Liver (tissue), 9 donors: Measurements from ENCODE around the gene RUNX1. TPM values are rescaled to one million over a fixed set of nuclear protein-coding genes. Genes with fewer than 3 reads are reported as not detected.

ENCODE experiments used
- DNase-seq: peaks from one replicate; pipeline ENCODE4 v3.0.0-alpha.2; 2017; ENCODE audit warnings: low spot score
- H3K27ac ChIP-seq, 2 donors: one replicate each; pipeline ENCODE4 v1.7.0; 2013; ENCODE audit warnings: inconsistent platforms in 2 of 2, low read length in 2 of 2, control low read depth in 1 of 2, low read depth in 1 of 2, mild to moderate bottlenecking in 1 of 2
- H3K27me3 ChIP-seq, 4 donors: one replicate each; pipeline versions ENCODE4 v1.6.1 to v1.7.0; 2013; ENCODE audit warnings: low read length in 3 of 4, inconsistent platforms in 1 of 4, mild to moderate bottlenecking in 1 of 4, moderate library complexity in 1 of 4; ENCODE audit not compliant: control insufficient read depth in 4 of 4, insufficient read depth in 4 of 4
- H3K36me3 ChIP-seq, 4 donors: one replicate each; pipeline versions ENCODE4 v1.6.1 to v1.7.0; 2013; ENCODE audit warnings: low read length in 3 of 4, mild to moderate bottlenecking in 3 of 4, low read depth in 1 of 4, moderate library complexity in 1 of 4; ENCODE audit not compliant: control insufficient read depth in 4 of 4, insufficient read depth in 3 of 4
- H3K4me1 ChIP-seq, 4 donors: one replicate each; pipeline versions ENCODE4 v1.6.1 to v1.7.0; 2013; ENCODE audit warnings: low read length in 3 of 4, mild to moderate bottlenecking in 3 of 4, moderate library complexity in 1 of 4; ENCODE audit not compliant: control insufficient read depth in 4 of 4, insufficient read depth in 4 of 4
- H3K4me3 ChIP-seq, 3 donors: one replicate each; pipeline versions ENCODE4 v1.6.1 to v1.7.0; 2013; ENCODE audit warnings: low read length in 3 of 3, control low read depth in 1 of 3, low read depth in 1 of 3, mild to moderate bottlenecking in 1 of 3
- H3K9ac ChIP-seq, 2 donors: one replicate each; pipeline ENCODE4 v1.7.0; 2013; ENCODE audit warnings: low read length in 2 of 2, mild to moderate bottlenecking in 2 of 2, moderate library complexity in 2 of 2, control low read depth in 1 of 2, low read depth in 1 of 2
- H3K9me3 ChIP-seq, 4 donors: one replicate each; pipeline versions ENCODE4 v1.6.1 to v1.7.0; 2013; ENCODE audit warnings: low read length in 3 of 4; ENCODE audit not compliant: control insufficient read depth in 4 of 4
- EGR1 ChIP-seq, 2 donors: IDR thresholded peaks; 2 replicates each; pipeline ENCODE4 v1.6.1; 2016 to 2018; ENCODE audit warnings: antibody characterized with exemption in 2 of 2, low read depth in 2 of 2
- FOXA1 ChIP-seq: IDR thresholded peaks from 2 replicates; pipeline ENCODE4 v1.6.1; 2016; ENCODE audit warnings: antibody characterized with exemption
- FOXA2 ChIP-seq: IDR thresholded peaks from 2 replicates; pipeline ENCODE4 v1.6.1; 2016; ENCODE audit warnings: antibody characterized with exemption
- GABPA ChIP-seq, 2 donors: IDR thresholded peaks in 1 of 2; conservative IDR thresholded peaks in 1 of 2; 2 replicates each; pipeline ENCODE4 v1.6.1; 2016; ENCODE audit warnings: antibody characterized with exemption in 2 of 2, mild to moderate bottlenecking in 1 of 2, moderate library complexity in 1 of 2
- HNF4A ChIP-seq, 2 donors: conservative IDR thresholded peaks; 2 replicates each; pipeline ENCODE4 v1.6.1; 2016; ENCODE audit warnings: antibody characterized with exemption in 2 of 2, mild to moderate bottlenecking in 2 of 2
- HNF4G ChIP-seq: IDR thresholded peaks from 2 replicates; pipeline ENCODE4 v1.6.1; 2016; ENCODE audit warnings: antibody characterized with exemption
- JUND ChIP-seq, 2 donors: IDR thresholded peaks; 2 replicates each; pipeline ENCODE4 v1.6.1; 2016; ENCODE audit warnings: antibody characterized with exemption in 2 of 2
- NR2F2 ChIP-seq: IDR thresholded peaks from 2 replicates; pipeline ENCODE4 v1.6.1; 2016; ENCODE audit warnings: antibody characterized with exemption
- RXRA ChIP-seq, 2 donors: IDR thresholded peaks; 2 replicates each; pipeline ENCODE4 v1.6.1; 2017 to 2018; ENCODE audit warnings: antibody characterized with exemption in 2 of 2, mild to moderate bottlenecking in 1 of 2
- SP1 ChIP-seq: IDR thresholded peaks from 2 replicates; pipeline ENCODE4 v1.6.1; 2018; ENCODE audit warnings: antibody characterized with exemption, mild to moderate bottlenecking
- TAF1 ChIP-seq: conservative IDR thresholded peaks from 2 replicates; pipeline ENCODE4 v1.6.1; 2016; ENCODE audit warnings: antibody characterized with exemption, mild to moderate bottlenecking
- YY1 ChIP-seq: IDR thresholded peaks from 2 replicates; pipeline ENCODE4 v1.6.1; 2016; ENCODE audit warnings: antibody characterized with exemption, mild to moderate bottlenecking
- WGBS: extraction: QIAGEN DNeasy Blood & Tissue Kit; methylation state at CpG from one replicate; pipeline ENCODE4 v1.1.7; 2013; 5-methylcytosine and 5-hydroxymethylcytosine counted together
- polyA plus RNA-seq, 2 donors: library from polyadenylated mRNA; stranded (reverse) in 1 of 2; unstranded in 1 of 2; fragments of 200-250 nt in 1 of 2; fragments of >200 nt in 1 of 2; fragmentation: Nextera tagmentation in 1 of 2; extraction: Ambion mirVana in 1 of 2; gene quantifications; one replicate each; pipeline versions ENCODE4 v1.2.1 to v1.2.3, GENCODE V29; 2013 to 2015
- total RNA-seq, 2 donors: library from RNA; depleted of rRNA; stranded (reverse); fragments of >200 nt; gene quantifications; one replicate each; pipeline ENCODE4 v1.2.3, GENCODE V29; 2014
- TF ChIP-seq, protein P1 (sequence below): IDR thresholded peaks from 2 replicates; pipeline ENCODE4 v1.6.1; 2016; ENCODE audit warnings: antibody characterized with exemption
- TF ChIP-seq, protein P2 (sequence below): fragments of 150-350 bp; IDR thresholded peaks from 2 replicates; pipeline ENCODE4 v1.5.1; 2017; ENCODE audit warnings: improper control_type of control experiment, low read depth, low read length; ENCODE audit not compliant: missing input control
- TF ChIP-seq, protein P3 (sequence below): IDR thresholded peaks from 2 replicates; pipeline ENCODE4 v1.6.1; 2016; ENCODE audit warnings: antibody characterized with exemption
- TF ChIP-seq, protein P4 (sequence below): IDR thresholded peaks from 2 replicates; pipeline ENCODE4 v1.6.1; 2016; ENCODE audit warnings: antibody characterized with exemption
- donor health status: healthy.
- donor health status: healthy.
- donor health status: healthy.
- donor health status: healthy.
- donor health status: healthy.

Gene RUNX1
- total and polyA plus RNA-seq, 4 donors: 0.98 to 7.2 (median 3.1) TPM

DNA sequence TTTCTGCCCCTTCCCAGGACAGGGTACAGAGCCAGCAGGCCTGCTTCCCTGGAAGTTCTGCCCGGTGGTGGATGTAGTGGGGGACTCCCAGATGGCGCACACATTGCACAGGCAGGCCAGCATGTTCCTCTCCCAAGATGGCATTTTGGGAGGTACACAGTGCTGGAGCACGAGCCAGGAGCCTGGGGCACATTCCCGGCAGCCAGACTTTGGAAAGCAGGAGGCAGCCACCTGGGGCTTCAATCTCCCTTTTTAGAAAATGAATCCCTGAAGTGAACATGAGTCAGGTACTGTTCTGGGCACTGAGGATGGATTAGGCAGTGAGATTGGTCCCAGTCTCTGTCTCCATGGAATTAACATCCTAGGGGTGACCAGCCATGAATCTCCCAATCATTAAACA, 56.9 kb downstream of the RUNX1 start:
- no peak for TF ChIP-seq FOXA2
- TF ChIP-seq GABPA (IDR thresholded peaks at IDR 0.05 in 1 of 2, conservative IDR thresholded peaks at IDR 0.05 in 1 of 2): no peak
- TF ChIP-seq YY1: no peak
- TF ChIP-seq, protein P1, sequence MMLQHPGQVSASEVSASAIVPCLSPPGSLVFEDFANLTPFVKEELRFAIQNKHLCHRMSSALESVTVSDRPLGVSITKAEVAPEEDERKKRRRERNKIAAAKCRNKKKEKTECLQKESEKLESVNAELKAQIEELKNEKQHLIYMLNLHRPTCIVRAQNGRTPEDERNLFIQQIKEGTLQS: no peak
- TF ChIP-seq, protein P2, sequence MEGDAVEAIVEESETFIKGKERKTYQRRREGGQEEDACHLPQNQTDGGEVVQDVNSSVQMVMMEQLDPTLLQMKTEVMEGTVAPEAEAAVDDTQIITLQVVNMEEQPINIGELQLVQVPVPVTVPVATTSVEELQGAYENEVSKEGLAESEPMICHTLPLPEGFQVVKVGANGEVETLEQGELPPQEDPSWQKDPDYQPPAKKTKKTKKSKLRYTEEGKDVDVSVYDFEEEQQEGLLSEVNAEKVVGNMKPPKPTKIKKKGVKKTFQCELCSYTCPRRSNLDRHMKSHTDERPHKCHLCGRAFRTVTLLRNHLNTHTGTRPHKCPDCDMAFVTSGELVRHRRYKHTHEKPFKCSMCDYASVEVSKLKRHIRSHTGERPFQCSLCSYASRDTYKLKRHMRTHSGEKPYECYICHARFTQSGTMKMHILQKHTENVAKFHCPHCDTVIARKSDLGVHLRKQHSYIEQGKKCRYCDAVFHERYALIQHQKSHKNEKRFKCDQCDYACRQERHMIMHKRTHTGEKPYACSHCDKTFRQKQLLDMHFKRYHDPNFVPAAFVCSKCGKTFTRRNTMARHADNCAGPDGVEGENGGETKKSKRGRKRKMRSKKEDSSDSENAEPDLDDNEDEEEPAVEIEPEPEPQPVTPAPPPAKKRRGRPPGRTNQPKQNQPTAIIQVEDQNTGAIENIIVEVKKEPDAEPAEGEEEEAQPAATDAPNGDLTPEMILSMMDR: no peak
- TF ChIP-seq HNF4G: no peak
- no peak for TF ChIP-seq EGR1 (IDR thresholded peaks at IDR 0.05; ENCODE audit: low read depth in 2 of 2)
- WGBS: 95% methylated on average over 4 of the region's 4 CpGs
- H3K27me3 ChIP-seq: no peaks in the 10 kb centered on the region
- no peak overlapping the region for H3K27ac ChIP-seq
- no peak overlapping the region for H3K4me3 ChIP-seq
- H3K4me1 ChIP-seq: no peaks in the 10 kb centered on the region
- no peak overlapping the region for H3K9ac ChIP-seq
- no peaks in the 10 kb centered on the region for H3K9me3 ChIP-seq
- no peak for DNase-seq
- H3K36me3 ChIP-seq: no peaks in the 10 kb centered on the region

DNA sequence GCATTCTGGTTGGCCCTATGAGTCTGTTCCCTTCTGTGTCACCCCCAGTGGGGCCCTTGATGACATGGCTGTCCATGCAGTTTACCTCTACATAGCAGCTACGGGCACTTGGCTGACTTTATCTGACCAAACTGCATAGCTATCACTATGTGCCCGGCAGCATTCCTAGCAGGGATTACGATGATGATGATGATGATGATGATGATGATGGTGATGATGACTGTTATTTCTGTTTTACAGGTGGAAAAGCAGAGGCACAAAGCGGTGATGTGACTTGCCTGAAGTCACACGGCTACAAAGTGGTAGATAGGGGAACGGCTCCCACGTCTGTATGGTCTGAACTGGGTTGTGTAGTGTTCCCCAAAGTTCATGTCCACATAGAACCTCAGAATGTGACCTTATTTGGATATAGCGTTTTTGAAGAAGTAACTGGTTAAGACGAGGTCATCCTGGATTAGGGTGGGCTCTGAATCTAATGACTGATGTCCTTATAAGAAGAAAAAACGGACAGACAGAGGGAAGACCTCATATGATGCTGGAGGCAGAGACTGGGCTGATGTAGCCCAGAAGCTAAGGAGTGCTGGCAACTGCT, 57.6 kb downstream of the RUNX1 start:
- no peak overlapping the region for H3K27ac ChIP-seq
- H3K36me3 ChIP-seq: no peaks in the 10 kb centered on the region
- no peak overlapping the region for H3K4me3 ChIP-seq
- no peak overlapping the region for H3K9ac ChIP-seq
- no peaks in the 10 kb centered on the region for H3K9me3 ChIP-seq
- TF ChIP-seq HNF4G (no peak), SP1 (no peak)
- DNase-seq: no peak
- H3K4me1 ChIP-seq: no peaks in the 10 kb centered on the region
- no peaks in the 10 kb centered on the region for H3K27me3 ChIP-seq
- WGBS: 87% methylated on average over 10 of the region's 10 CpGs

DNA sequence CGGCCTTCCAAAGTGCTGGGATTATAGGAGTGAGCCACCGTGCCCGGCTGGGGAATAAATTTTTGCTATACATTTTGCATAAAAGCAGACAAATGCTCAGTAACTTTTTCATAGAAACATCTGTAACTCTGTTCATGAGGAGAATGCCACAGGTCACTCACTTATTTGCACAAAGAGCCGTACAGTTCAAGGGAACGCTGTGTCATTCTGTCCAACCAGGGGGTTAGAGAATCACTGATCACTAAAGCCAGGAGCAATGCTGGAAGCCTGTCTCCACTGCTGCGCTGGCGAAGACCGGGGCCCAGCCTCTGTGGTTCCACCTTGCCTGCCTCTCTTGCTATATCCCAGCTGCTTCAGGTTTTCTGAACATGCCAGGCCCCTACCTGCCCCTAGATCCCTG, 58.3 kb downstream of the RUNX1 start:
- TF ChIP-seq NR2F2: no peak
- no peak for TF ChIP-seq HNF4G
- TF ChIP-seq SP1: no peak
- TF ChIP-seq EGR1 (IDR thresholded peaks at IDR 0.05; ENCODE audit: low read depth in 2 of 2): no peak
- TF ChIP-seq TAF1: no peak
- TF ChIP-seq, protein P2: no peak
- TF ChIP-seq RXRA (IDR thresholded peaks at IDR 0.05): no peak
- no peak for TF ChIP-seq FOXA1
- TF ChIP-seq JUND (IDR thresholded peaks at IDR 0.05): no peak
- no peak for TF ChIP-seq HNF4A (conservative IDR thresholded peaks at IDR 0.05)
- TF ChIP-seq, protein P1: no peak
- TF ChIP-seq, protein P3, sequence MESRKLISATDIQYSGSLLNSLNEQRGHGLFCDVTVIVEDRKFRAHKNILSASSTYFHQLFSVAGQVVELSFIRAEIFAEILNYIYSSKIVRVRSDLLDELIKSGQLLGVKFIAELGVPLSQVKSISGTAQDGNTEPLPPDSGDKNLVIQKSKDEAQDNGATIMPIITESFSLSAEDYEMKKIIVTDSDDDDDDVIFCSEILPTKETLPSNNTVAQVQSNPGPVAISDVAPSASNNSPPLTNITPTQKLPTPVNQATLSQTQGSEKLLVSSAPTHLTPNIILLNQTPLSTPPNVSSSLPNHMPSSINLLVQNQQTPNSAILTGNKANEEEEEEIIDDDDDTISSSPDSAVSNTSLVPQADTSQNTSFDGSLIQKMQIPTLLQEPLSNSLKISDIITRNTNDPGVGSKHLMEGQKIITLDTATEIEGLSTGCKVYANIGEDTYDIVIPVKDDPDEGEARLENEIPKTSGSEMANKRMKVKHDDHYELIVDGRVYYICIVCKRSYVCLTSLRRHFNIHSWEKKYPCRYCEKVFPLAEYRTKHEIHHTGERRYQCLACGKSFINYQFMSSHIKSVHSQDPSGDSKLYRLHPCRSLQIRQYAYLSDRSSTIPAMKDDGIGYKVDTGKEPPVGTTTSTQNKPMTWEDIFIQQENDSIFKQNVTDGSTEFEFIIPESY: no peak
- no peak for TF ChIP-seq YY1
- TF ChIP-seq FOXA2: no peak
- TF ChIP-seq, protein P4, sequence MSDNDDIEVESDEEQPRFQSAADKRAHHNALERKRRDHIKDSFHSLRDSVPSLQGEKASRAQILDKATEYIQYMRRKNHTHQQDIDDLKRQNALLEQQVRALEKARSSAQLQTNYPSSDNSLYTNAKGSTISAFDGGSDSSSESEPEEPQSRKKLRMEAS: no peak
- Histone ChIP-seq H3K9me3 (no peaks in the 10 kb centered on the region), H3K4me3 (no peak overlapping the region), H3K27ac (no peak overlapping the region), H3K27me3 (no peaks in the 10 kb centered on the region), H3K9ac (no peak overlapping the region), H3K4me1 (no peaks in the 10 kb centered on the region), H3K36me3 (no peaks in the 10 kb centered on the region)
- WGBS: 92% methylated on average over 8 of the region's 8 CpGs
- no peak for DNase-seq
